PC-9 (cell line): ENCODE results near the gene CBX5.
A peak's percentile ranks its signal among the peaks of the same experiment; 100 is the strongest.

Source experiments
- EZH2 ChIP-seq: fragments of 200-600 bp; sonication (generic); IDR thresholded peaks from 2 replicates; pipeline ENCODE4 v1.8.0; 2017; ENCODE audit warnings: antibody characterized with exemption, low read depth
- TF ChIP-seq, protein P1 (sequence below): fragments of 200-600 bp; sonication (generic); conservative IDR thresholded peaks from 2 replicates; pipeline ENCODE4 v1.6.1; 2017; ENCODE audit warnings: mixed run types, antibody characterized with exemption, mild to moderate bottlenecking, moderate library complexity

- TF ChIP-seq, protein P1, sequence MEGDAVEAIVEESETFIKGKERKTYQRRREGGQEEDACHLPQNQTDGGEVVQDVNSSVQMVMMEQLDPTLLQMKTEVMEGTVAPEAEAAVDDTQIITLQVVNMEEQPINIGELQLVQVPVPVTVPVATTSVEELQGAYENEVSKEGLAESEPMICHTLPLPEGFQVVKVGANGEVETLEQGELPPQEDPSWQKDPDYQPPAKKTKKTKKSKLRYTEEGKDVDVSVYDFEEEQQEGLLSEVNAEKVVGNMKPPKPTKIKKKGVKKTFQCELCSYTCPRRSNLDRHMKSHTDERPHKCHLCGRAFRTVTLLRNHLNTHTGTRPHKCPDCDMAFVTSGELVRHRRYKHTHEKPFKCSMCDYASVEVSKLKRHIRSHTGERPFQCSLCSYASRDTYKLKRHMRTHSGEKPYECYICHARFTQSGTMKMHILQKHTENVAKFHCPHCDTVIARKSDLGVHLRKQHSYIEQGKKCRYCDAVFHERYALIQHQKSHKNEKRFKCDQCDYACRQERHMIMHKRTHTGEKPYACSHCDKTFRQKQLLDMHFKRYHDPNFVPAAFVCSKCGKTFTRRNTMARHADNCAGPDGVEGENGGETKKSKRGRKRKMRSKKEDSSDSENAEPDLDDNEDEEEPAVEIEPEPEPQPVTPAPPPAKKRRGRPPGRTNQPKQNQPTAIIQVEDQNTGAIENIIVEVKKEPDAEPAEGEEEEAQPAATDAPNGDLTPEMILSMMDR, result peak; percentile 74
- TF ChIP-seq EZH2, result no peak
Observed at GRCh38 chr12:54251667-54252284, 28.1 kb downstream of the CBX5 start.
